ENCODE measurements around the gene RFPL4AL1.

RFPL4AL1 gene

DNA sequence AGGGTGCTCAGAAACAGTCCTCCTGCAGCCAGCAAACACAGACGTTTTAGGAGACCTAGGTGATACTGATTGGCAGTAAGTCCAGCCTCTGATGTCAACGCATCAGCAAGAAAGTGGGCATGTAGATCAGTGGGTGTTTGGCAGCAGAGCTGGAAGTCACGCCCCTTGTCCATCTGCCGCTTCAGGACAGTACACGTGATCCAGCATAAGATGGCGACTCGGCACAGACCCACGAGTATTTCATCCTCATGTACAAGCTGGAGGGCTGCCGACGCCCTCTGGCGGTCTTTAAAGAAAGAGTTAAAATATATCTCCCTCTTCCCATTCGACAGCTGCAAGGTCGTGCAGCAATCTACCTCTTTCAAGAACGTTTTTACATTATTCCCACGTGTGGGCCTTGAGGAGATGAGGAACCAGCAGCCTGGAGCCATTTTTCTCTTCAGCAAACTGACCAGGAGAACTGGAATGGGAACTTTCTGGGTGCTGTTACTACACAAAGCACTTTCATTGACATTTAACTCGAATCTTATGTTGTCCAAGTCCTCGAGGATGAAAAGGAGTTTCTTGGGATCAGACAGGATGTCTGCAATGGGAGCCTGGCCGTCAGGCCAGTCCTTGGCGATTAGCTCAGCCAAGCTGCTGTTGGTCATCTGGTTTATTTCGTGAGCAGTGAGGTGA lies 40.6 kb downstream of the RFPL4AL1 start:
- no peak for TF ChIP-seq CTCF (IDR thresholded peaks at IDR 0.05)
- DNase-seq (ENCODE audit: low spot score) = no peak
- Histone ChIP-seq H3K4me3 (no peak overlapping the region), H3K27ac (no peak overlapping the region)

DNA sequence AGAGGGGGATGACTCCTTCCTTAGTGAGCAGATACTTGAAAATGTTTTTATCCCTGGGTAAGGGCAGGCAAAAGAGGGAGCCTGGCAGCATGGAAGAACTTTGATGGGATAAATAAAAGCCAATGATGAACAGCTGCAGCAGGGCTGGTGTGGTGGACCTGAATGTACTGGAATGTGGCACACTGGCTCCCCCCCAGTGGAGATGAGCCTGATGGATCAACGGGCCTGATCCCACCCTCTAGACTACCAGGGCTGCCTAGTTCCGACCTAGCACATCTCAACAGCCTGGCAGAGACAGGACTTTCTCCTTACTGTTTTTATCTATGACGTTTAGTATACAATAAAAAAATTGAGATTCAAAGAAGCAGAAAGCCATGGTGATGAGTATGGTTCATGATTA lies 42.4 kb downstream of the RFPL4AL1 start:
- no peak overlapping the region for H3K4me3 ChIP-seq
- no peak for TF ChIP-seq CTCF (IDR thresholded peaks at IDR 0.05)
- no peak overlapping the region for H3K27ac ChIP-seq
- DNase-seq (ENCODE audit: low spot score) = no peak

- Histone ChIP-seq H3K27ac (no peak overlapping the region), H3K4me3 (no peak overlapping the region)
- no peak for DNase-seq (ENCODE audit: low spot score)
- TF ChIP-seq CTCF (IDR thresholded peaks at IDR 0.05) = no peak
Measured at GRCh38 chr19:55812449-55812848, 43.5 kb downstream of the RFPL4AL1 start.

GRCh38 chr19:55813906-55814305 lies 45.0 kb downstream of the RFPL4AL1 start:
- H3K27ac ChIP-seq = no peak overlapping the region
- DNase-seq (ENCODE audit: low spot score) = no peak
- no peak for TF ChIP-seq CTCF (IDR thresholded peaks at IDR 0.05)

GRCh38 chr19:55820037-55820436 lies 51.1 kb downstream of the RFPL4AL1 start:
- no peak for DNase-seq (ENCODE audit: low spot score)
- H3K4me3 ChIP-seq = no peak overlapping the region
- no peak for TF ChIP-seq CTCF (IDR thresholded peaks at IDR 0.05)
- no peak overlapping the region for H3K27ac ChIP-seq

More at GRCh38 chr19:55813906-55814305, 45.0 kb downstream of the RFPL4AL1 start:
- no peak overlapping the region for H3K4me3 ChIP-seq

Data from coronary artery (tissue), 2 donors.